ENCODE results near the gene RMDN3. TPM values are rescaled to one million over a fixed set of nuclear protein-coding genes. Genes with fewer than 3 reads are reported as not detected.

The RMDN3 gene
- total and polyA plus RNA-seq, 2 of the 13 experiments (the other 11 are each of a cell fraction or from before 2014, with no cell fraction given) = 16.8 to 19.5 TPM

GRCh38 chr15:40762919-40763800 is 8.1 kb upstream of the RMDN3 start (continued):
- TF ChIP-seq HDAC1 (CRISPR knock-in tag; IDR thresholded peaks at IDR 0.05) (peak; percentile 8), SUZ12 (IDR thresholded peaks at IDR 0.05; ENCODE audit: low read depth, low read length) (no peak), ZBTB40 (IDR thresholded peaks at IDR 0.05) (no peak), ZBTB40 (CRISPR knock-in tag; IDR thresholded peaks at IDR 0.05) (peak; percentile 73), ZNF597 (CRISPR knock-in tag; IDR thresholded peaks at IDR 0.05) (no peak), ERF (CRISPR knock-in tag; IDR thresholded peaks at IDR 0.05) (peak; percentile 77), ARNTL (CRISPR knock-in tag; IDR thresholded peaks at IDR 0.05) (no peak), TRIM24 (CRISPR knock-in tag; IDR thresholded peaks at IDR 0.05) (no peak), POLR2AphosphoS5 (IDR thresholded peaks at IDR 0.05; ENCODE audit: low read depth, low read length) (no peak), ZNF562 (CRISPR knock-in tag; IDR thresholded peaks at IDR 0.05; ENCODE audit: borderline replicate concordance) (no peak), KMT2A (CRISPR knock-in tag; IDR thresholded peaks at IDR 0.05) (no peak), TFE3 (CRISPR knock-in tag; IDR thresholded peaks at IDR 0.05) (no peak; the same call in 1 of the 2 replicates), ZNF160 (CRISPR knock-in tag; IDR thresholded peaks at IDR 0.05) (no peak; the same call in none of the 2 replicates), SALL2 (CRISPR knock-in tag; IDR thresholded peaks at IDR 0.05) (no peak; the same call in 1 of the 2 replicates), HNF4A (CRISPR knock-in tag; IDR thresholded peaks at IDR 0.05) (peak; percentile 74), NR2F1 (CRISPR knock-in tag; IDR thresholded peaks at IDR 0.05) (0 out of 4 replicates have a peak, but pooled peaks of 1 of the 2 experiments have one; percentile 10), ZBTB25 (CRISPR knock-in tag; IDR thresholded peaks at IDR 0.05) (no peak; the same call in 1 of the 2 replicates)

All from HepG2 (cell line).